ENCODE data around the gene TGM3. TPM values are rescaled to one million over a fixed set of nuclear protein-coding genes. Genes with fewer than 3 reads are reported as not detected.

Gene TGM3
- total RNA-seq, 1 experiment from 2014 or later = not detected

DNA sequence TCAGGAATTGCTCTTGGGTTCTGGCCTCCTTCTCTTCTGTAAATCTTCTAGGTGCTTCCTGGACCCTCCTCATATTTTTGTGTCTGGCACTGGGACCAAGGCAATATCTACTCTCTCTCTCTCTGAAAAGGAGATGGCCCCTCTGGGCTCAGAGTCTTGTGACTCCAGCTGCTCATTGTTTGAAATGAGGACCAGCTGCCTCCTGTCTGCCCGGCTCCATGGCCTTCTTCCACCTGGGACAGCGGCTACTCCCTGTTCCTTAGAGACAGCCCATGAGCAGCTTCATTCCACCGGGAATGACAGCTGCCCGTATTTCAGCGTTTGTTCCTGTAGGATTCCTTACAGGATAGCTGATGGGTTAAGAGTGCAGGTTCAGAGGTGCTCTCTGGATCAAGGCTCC is 2.9 kb downstream of the TGM3 start:
- Histone ChIP-seq H2AFZ (ENCODE audit: low read depth, low read length, poor library complexity, severe bottlenecking) (no peak overlapping the region), H3K27me3 (ENCODE audit: insufficient read depth, low read length) (no peaks in the 10 kb centered on the region), H3K27ac (ENCODE audit: low read depth, low read length) (no peak overlapping the region), H3K9me3 (ENCODE audit: control insufficient read depth in 1 of 2, insufficient read depth in 1 of 2, low read depth in 1 of 2, low read length in 2 of 2) (no peaks in the 10 kb centered on the region), H3K36me3 (ENCODE audit: control insufficient read depth in 1 of 2, insufficient read depth in 2 of 2, low read length in 2 of 2) (no peaks in the 10 kb centered on the region), H3K9ac (ENCODE audit: low read length) (no peak overlapping the region), H3K79me2 (ENCODE audit: insufficient read depth, low read length) (no peaks in the 10 kb centered on the region), H3K4me2 (ENCODE audit: low read length) (no peak overlapping the region), H3K4me3 (replicated peaks in 1 of 2; ENCODE audit: low read depth in 1 of 2, low read length in 2 of 2) (no peak overlapping the region), H3K9me2 (ENCODE audit: insufficient read depth) (no peaks in the 10 kb centered on the region), H3K4me1 (ENCODE audit: control insufficient read depth in 1 of 2, insufficient read depth in 2 of 2, low read length in 2 of 2) (peaks cover 0 to 3% of the 10 kb centered on the region in 2 experiments; a peak in 1 of 4 replicates), H4K20me1 (ENCODE audit: insufficient read depth) (no peaks in the 10 kb centered on the region)
- RAD21 ChIA-PET (ENCODE audit: low non-redundant PET in 1 of 2, low total read pairs in 2 of 2, uncharacterized antibody in 2 of 2, unreplicated experiment in 2 of 2) = no interaction called here
- TF ChIP-seq, protein P1, sequence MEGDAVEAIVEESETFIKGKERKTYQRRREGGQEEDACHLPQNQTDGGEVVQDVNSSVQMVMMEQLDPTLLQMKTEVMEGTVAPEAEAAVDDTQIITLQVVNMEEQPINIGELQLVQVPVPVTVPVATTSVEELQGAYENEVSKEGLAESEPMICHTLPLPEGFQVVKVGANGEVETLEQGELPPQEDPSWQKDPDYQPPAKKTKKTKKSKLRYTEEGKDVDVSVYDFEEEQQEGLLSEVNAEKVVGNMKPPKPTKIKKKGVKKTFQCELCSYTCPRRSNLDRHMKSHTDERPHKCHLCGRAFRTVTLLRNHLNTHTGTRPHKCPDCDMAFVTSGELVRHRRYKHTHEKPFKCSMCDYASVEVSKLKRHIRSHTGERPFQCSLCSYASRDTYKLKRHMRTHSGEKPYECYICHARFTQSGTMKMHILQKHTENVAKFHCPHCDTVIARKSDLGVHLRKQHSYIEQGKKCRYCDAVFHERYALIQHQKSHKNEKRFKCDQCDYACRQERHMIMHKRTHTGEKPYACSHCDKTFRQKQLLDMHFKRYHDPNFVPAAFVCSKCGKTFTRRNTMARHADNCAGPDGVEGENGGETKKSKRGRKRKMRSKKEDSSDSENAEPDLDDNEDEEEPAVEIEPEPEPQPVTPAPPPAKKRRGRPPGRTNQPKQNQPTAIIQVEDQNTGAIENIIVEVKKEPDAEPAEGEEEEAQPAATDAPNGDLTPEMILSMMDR (IDR thresholded peaks at IDR 0.05 in 2 of 3, conservative IDR thresholded peaks at IDR 0.05 in 1 of 3; ENCODE audit: borderline replicate concordance in 1 of 3, insufficient read depth in 1 of 3, low read depth in 2 of 3, low read length in 2 of 3) = no peak
- TF ChIP-seq YY1 (IDR thresholded peaks at IDR 0.05; ENCODE audit: extremely low read depth, insufficient replicate concordance, low read depth, low read length) (no peak), ELF1 (IDR thresholded peaks at IDR 0.05; ENCODE audit: borderline replicate concordance, low read depth) (no peak), CEBPB (IDR thresholded peaks at IDR 0.05; ENCODE audit: low read depth) (no peak), JUND (IDR thresholded peaks at IDR 0.05) (no peak), EGR1 (IDR thresholded peaks at IDR 0.05; ENCODE audit: low read depth) (no peak), FOSL1 (IDR thresholded peaks at IDR 0.05; ENCODE audit: low read depth) (no peak), ATF3 (IDR thresholded peaks at IDR 0.05) (no peak), REST (IDR thresholded peaks at IDR 0.05; ENCODE audit: low read depth) (no peak)
- DNase-seq (ENCODE audit: low read depth, low spot score) (no peak), ATAC-seq (no peak)
- BruUV-seq (replicated peaks) = no TSS peak
- CTCF ChIA-PET = no interaction called here
- intact Hi-C loops (cut with micrococcal nuclease) = no loop called here
- POLR2A ChIA-PET = no interaction called here

Data from HCT116 (cell line).